ENCODE measurements around the gene USP35. TPM values are rescaled to one million over a fixed set of nuclear protein-coding genes. Genes with fewer than 3 reads are reported as not detected.

USP35 gene
- total RNA-seq, 1 donor: 21.4 TPM

GRCh38 chr11:78156127-78156844 lies 32.4 kb upstream of the USP35 start:
- Histone ChIP-seq H3K79me2 (ENCODE audit: insufficient read depth, low read length) (no peaks in the 10 kb centered on the region), H3K9me3 (ENCODE audit: low read depth, low read length) (no peaks in the 10 kb centered on the region), H3K4me1 (ENCODE audit: insufficient read depth, low read length) (no peaks in the 10 kb centered on the region), H3K36me3 (ENCODE audit: insufficient read depth, low read length) (no peaks in the 10 kb centered on the region), H3K4me3 (ENCODE audit: insufficient read depth, low read length) (no peak overlapping the region), H2AFZ (ENCODE audit: low read length) (peak overlapping the region; percentile 28), H3K27me3 (ENCODE audit: insufficient read depth, low read length) (no peaks in the 10 kb centered on the region), H4K20me1 (ENCODE audit: insufficient read depth, low read length) (no peaks in the 10 kb centered on the region), H3K27ac (ENCODE audit: low read depth, low read length) (no peak overlapping the region), H3K4me2 (ENCODE audit: insufficient read depth, low read length) (no peak overlapping the region)
- no peak for TF ChIP-seq CTCF (IDR thresholded peaks at IDR 0.05; ENCODE audit: extremely low read depth, low read depth, low read length)
- DNase-seq (ENCODE audit: insufficient read length, low spot score, missing footprints): no peak

GRCh38 chr11:78158987-78159652 lies 29.6 kb upstream of the USP35 start:
- peak overlapping the region; percentile 23 for H2AFZ ChIP-seq (ENCODE audit: low read length)
- no peaks in the 10 kb centered on the region for H3K9me3 ChIP-seq (ENCODE audit: low read depth, low read length)
- no peak for TF ChIP-seq CTCF (IDR thresholded peaks at IDR 0.05; ENCODE audit: extremely low read depth, low read depth, low read length)
- no peaks in the 10 kb centered on the region for H3K36me3 ChIP-seq (ENCODE audit: insufficient read depth, low read length)
- no peaks in the 10 kb centered on the region for H3K79me2 ChIP-seq (ENCODE audit: insufficient read depth, low read length)
- H3K27me3 ChIP-seq (ENCODE audit: insufficient read depth, low read length): no peaks in the 10 kb centered on the region
- no peak for DNase-seq (ENCODE audit: insufficient read length, low spot score, missing footprints)
- no peak overlapping the region for H3K27ac ChIP-seq (ENCODE audit: low read depth, low read length)
- H3K4me2 ChIP-seq (ENCODE audit: insufficient read depth, low read length): no peak overlapping the region
- peaks cover 9% of the 10 kb centered on the region for H3K4me1 ChIP-seq (ENCODE audit: insufficient read depth, low read length)
- H4K20me1 ChIP-seq (ENCODE audit: insufficient read depth, low read length): no peaks in the 10 kb centered on the region
- H3K4me3 ChIP-seq (ENCODE audit: insufficient read depth, low read length): no peak overlapping the region

GRCh38 chr11:78160557-78160956 lies 28.2 kb upstream of the USP35 start:
- no peak overlapping the region for H3K4me3 ChIP-seq (ENCODE audit: insufficient read depth, low read length)
- peaks cover 9% of the 10 kb centered on the region for H3K4me1 ChIP-seq (ENCODE audit: insufficient read depth, low read length)
- H2AFZ ChIP-seq (ENCODE audit: low read length): no peak overlapping the region
- H3K27me3 ChIP-seq (ENCODE audit: insufficient read depth, low read length): no peaks in the 10 kb centered on the region
- no peaks in the 10 kb centered on the region for H4K20me1 ChIP-seq (ENCODE audit: insufficient read depth, low read length)
- no peaks in the 10 kb centered on the region for H3K9me3 ChIP-seq (ENCODE audit: low read depth, low read length)
- no peaks in the 10 kb centered on the region for H3K79me2 ChIP-seq (ENCODE audit: insufficient read depth, low read length)
- no peak overlapping the region for H3K4me2 ChIP-seq (ENCODE audit: insufficient read depth, low read length)
- no peaks in the 10 kb centered on the region for H3K36me3 ChIP-seq (ENCODE audit: insufficient read depth, low read length)
- no peak for TF ChIP-seq CTCF (IDR thresholded peaks at IDR 0.05; ENCODE audit: extremely low read depth, low read depth, low read length)
- DNase-seq (ENCODE audit: insufficient read length, low spot score, missing footprints): no peak
- no peak overlapping the region for H3K27ac ChIP-seq (ENCODE audit: low read depth, low read length)

- H3K27ac ChIP-seq (ENCODE audit: low read depth, low read length): no peak overlapping the region
- no peaks in the 10 kb centered on the region for H3K27me3 ChIP-seq (ENCODE audit: insufficient read depth, low read length)
- DNase-seq (ENCODE audit: insufficient read length, low spot score, missing footprints): no peak
- H3K4me2 ChIP-seq (ENCODE audit: insufficient read depth, low read length): no peak overlapping the region
- no peaks in the 10 kb centered on the region for H3K79me2 ChIP-seq (ENCODE audit: insufficient read depth, low read length)
- no peaks in the 10 kb centered on the region for H3K9me3 ChIP-seq (ENCODE audit: low read depth, low read length)
- TF ChIP-seq CTCF (IDR thresholded peaks at IDR 0.05; ENCODE audit: extremely low read depth, low read depth, low read length): no peak
- H3K4me3 ChIP-seq (ENCODE audit: insufficient read depth, low read length): no peak overlapping the region
- no peak overlapping the region for H2AFZ ChIP-seq (ENCODE audit: low read length)
- no peaks in the 10 kb centered on the region for H4K20me1 ChIP-seq (ENCODE audit: insufficient read depth, low read length)
- peaks cover 9% of the 10 kb centered on the region for H3K4me1 ChIP-seq (ENCODE audit: insufficient read depth, low read length)
- no peaks in the 10 kb centered on the region for H3K36me3 ChIP-seq (ENCODE audit: insufficient read depth, low read length)
Measured at GRCh38 chr11:78161346-78161745, 27.4 kb upstream of the USP35 start.
